Stimulated activated CD4-positive, alpha-beta T cell treated with anti-CD3 and anti-CD28 coated beads, Interleukin-2, amount 100 ng/mL, for 48 hours (primary cell): ENCODE data around the gene TSC2.
"Not testable (repeated sequence)": the region's sequence is repeated elsewhere in the genome, so short reads cannot be mapped to it uniquely, and the experiment has no call there.

Experiments used
- DNase-seq, 2 donors: peaks; one replicate each; pipeline ENCODE4 v3.0.0-alpha.2; 2020

The TSC2 gene

GRCh38 chr16:2032285-2033056 is 15.3 kb upstream of the TSC2 start:
- no peak for DNase-seq

DNA sequence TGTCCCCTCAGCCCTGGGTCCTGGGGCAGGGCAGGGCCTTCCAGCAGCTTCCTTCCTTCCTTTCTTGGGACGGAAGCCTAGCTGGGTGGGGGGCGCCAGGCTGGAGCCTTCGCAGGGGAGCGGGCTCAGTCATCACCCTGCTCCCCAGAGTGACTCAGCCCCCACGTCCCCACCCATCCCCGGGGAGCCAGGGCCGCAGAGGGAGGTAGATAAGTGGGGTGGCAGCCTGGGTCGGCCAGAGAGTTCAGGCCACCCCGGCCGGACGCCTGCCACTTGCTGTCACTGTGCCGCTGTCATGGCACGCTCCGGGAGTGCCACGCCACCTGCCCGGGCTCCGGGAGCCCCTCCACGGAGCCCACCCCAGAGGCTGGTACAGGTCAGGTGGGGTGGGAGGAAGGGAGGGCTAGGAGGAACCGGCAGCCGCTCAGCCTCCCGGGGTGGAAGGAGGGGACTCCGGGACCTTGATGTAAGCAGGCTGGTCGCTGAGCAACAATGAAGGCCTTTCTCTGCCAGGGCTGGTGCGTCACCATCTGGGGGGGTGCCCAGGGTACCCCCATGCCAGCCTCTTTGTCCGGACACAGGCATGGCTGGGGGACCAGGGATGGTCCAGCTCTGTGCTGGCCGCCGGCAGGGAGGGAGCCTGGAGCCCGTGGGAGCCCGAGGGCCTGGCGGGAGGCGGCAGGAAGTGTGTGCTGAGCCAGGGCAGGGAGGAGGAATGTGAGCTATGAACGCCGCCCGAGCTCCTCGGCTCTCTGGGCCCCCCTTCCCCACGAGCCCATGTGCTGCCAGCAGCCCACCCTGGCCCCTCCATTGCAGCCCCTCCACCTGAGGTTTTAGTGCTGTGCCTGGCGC is 14.5 kb upstream of the TSC2 start:
- DNase-seq = no peak

- DNase-seq = not testable (repeated sequence)
These were observed 13.7 kb upstream of the TSC2 start for GRCh38 chr16:2033909-2034695.

DNA sequence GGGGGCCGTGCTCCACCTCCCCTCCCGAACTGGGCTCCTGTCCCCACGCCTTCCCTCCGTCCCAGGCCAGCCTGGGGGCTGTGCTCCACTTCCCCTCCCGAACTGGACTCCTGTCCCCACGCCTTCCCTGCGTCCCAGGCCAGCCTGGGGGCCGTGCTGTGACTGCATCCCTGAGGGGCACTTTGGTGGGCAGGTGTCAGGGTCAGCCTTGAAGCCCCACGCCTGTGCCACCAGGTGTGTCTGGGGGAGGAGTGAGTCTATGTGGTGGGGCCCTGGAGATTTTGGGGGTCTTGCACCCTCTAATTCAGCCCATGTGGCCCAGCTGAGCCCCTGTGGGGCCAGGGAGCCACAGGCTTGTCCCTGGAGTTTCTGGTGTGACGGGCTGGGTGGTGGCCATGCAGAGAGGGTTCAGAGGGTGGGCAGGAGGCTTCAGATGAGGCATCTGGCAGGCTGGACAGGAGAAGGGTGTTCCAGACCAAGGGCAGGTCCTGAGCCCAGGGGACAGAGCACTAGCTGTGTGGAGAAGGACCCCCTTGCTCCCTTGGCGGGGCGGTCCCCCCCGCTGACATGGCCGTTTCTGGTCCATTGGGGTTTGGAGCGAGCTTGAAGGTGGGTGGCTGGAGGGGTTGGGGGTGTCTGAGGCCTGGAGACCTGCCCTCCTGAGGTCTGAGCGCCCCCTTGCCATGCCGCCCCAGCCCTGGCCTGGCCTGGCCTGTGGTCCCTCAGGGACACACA is 12.9 kb upstream of the TSC2 start:
- no peak for DNase-seq

GRCh38 chr16:2035431-2036199 is 12.2 kb upstream of the TSC2 start:
- no peak for DNase-seq

GRCh38 chr16:2036200-2036966 is 11.4 kb upstream of the TSC2 start:
- no peak for DNase-seq

- DNase-seq = no peak
These were observed 10.7 kb upstream of the TSC2 start for GRCh38 chr16:2037115-2037514.

GRCh38 chr16:2037647-2038381 is 10.0 kb upstream of the TSC2 start:
- DNase-seq = no peak

- DNase-seq = no peak
These were observed 9.2 kb upstream of the TSC2 start for GRCh38 chr16:2038382-2039231.

DNA sequence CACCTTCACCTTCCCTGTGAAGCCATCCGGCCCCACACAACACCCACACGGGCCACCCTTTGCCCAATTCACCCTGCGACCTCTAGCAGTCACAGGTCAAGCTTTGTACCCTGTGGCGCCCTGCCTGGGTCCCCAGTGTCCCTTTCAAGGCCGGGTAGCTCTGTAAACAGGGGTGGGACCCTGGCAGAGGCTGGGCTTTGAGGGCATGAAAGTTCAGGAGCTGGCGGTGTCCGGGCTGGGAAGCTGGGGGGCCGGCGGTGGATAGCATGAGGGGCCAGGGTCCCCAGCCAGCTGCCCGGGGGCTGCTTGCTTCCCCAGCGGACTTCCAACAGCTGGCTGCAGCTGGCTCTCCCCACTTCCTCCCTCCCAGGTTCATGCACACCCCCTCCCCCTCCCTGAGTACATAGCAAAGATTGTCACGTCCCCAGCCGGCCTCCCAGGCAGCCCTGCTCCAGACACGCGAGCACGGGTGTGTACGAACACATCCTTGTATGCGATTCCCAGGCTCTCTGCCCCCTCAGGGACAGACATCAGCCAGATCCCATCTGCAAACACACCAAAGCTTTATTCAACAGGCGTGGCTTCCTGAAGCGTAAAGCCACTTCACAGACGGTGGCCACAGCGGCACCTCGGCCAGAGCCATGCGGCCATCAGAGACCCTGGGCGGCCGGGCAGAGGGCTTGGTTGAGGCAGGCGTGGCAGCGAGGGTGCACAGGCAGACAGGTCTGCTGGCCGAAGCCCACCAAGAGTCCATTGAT is 8.3 kb upstream of the TSC2 start:
- no peak for DNase-seq

GRCh38 chr16:2040041-2040786 is 7.6 kb upstream of the TSC2 start:
- DNase-seq = no peak

DNA sequence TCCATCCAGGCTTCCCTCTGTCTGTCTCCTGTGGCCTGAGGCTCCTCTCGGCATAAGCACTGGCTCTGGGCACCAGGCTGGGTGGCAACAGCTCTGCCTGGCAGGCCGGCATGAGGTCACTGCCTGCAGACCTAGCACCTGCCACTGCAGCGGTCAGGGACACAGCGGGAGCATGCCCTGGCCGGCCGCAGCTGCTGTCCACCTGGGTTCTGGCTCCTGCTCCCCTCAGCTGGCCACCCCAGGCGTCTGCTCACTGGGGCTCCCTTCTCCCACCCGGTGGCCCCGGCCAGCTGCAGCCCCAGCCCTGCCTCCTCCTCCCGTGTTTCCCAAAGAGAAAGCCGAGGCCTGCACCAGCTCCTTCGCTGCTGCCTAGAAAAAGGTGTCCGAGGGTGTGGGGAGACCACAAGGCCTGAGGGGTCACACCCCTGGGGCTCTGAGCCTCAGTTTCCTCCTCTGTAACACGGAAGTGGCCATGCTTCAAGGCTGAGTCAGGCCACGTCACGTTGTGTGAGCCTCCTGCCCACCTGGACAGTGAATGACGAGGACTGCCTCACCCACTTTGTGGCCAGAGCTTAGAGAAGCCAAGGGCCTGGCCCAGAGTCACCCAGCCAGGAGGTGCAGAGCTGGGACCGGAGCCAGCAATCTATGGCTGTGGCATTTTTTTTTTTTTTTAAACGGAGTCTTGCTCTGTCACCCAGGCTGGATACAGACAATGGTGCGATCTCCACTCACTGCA is 6.8 kb upstream of the TSC2 start:
- DNase-seq = no peak

GRCh38 chr16:2042171-2042985 is 5.4 kb upstream of the TSC2 start:
- no peak for DNase-seq

- DNase-seq = no peak
These were observed 4.7 kb upstream of the TSC2 start for GRCh38 chr16:2042986-2043666.

DNA sequence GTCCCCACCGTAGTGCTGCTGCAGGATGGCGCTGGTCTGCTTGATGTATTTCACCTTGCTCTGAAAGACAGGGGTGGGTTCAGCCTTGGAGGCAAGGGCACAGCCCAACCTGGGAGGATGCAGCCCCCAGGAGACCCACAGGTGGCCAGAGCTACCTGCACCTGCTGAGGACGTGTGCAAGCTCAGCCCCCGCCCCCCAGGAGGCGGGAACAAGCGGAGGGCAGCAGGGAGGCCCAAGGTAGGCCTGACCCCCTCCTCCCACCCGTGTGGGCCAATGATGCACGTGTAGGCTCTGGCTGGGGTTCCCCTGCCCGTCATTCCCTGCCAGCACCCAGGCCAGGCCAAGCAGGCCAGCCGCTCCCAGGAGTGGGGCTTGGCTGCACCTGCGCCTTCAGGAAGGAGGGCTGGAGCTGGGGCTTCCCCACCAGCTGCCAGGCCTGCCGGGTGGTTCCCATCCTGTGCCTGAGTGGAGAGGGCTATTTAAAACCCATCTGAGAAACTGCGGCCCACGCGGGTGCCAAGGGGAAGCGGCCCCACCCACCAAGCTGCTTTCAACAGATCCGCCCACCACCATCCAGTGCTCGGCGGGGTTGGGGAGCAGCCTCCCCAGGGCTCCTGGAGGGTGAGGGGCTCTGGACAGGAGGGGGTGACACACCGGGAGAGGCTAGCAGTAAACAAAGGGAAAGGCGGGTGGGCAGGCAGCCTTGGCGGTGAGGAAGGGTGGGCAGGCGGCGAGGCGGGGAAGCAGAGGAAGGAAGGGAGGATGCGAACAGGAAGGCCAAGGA is 3.9 kb upstream of the TSC2 start:
- no peak for DNase-seq
